HepG2 (cell line): ENCODE results near the gene CEP128. TPM values are rescaled to one million over a fixed set of nuclear protein-coding genes. Genes with fewer than 3 reads are reported as not detected.

ENCODE experiments used
- AKAP8 ChIP-seq: sonication (generic); formaldehyde crosslinking; IDR thresholded peaks from 2 replicates; pipeline ENCODE4 v1.5.1; 2020; ENCODE audit warnings: mild to moderate bottlenecking, missing genetic modification reagents
- ASH2L ChIP-seq: fragments of 300-600, 200-600 bp; sonication (generic); IDR thresholded peaks from 2 replicates; pipeline ENCODE4 v1.7.0; 2017; ENCODE audit warnings: low read depth, mild to moderate bottlenecking, moderate library complexity, mixed read lengths, low read length; ENCODE audit not compliant: insufficient read length
- CCDC6 ChIP-seq: sonication (generic); formaldehyde crosslinking; IDR thresholded peaks from 2 replicates; pipeline ENCODE4 v1.8.1; 2022; ENCODE audit warnings: mild to moderate bottlenecking, missing genetic modification reagents, moderate library complexity
- ETV6 ChIP-seq: sonication (generic); formaldehyde crosslinking; conservative IDR thresholded peaks from 2 replicates; pipeline ENCODE4 v1.4.0; 2020; ENCODE audit warnings: missing genetic modification reagents
- HDAC2 ChIP-seq: sonication (generic); formaldehyde crosslinking; IDR thresholded peaks from 2 replicates; pipeline ENCODE4 v1.4.0; 2020; ENCODE audit warnings: missing genetic modification reagents
- KDM3A ChIP-seq: IDR thresholded peaks from 2 replicates; pipeline ENCODE4 v1.6.1; 2018; ENCODE audit warnings: low read depth, missing compliant biosample characterization
- PITX1 ChIP-seq: sonication (generic); formaldehyde crosslinking; IDR thresholded peaks from 2 replicates; pipeline ENCODE4 v1.5.1; 2020; ENCODE audit warnings: mild to moderate bottlenecking, missing genetic modification reagents
- RXRA ChIP-seq: sonication (generic); formaldehyde crosslinking; IDR thresholded peaks from 2 replicates; pipeline ENCODE4 v1.5.1; 2020; ENCODE audit warnings: missing genetic modification reagents
- SP140L ChIP-seq: sonication (generic); formaldehyde crosslinking; IDR thresholded peaks from 2 replicates; pipeline ENCODE4 v1.4.0; 2020; ENCODE audit warnings: missing genetic modification reagents, borderline replicate concordance
- SRSF9 ChIP-seq: fragments of 200-400 bp; formaldehyde crosslinking; IDR thresholded peaks from 2 replicates; pipeline ENCODE4 v1.6.1; 2018; ENCODE audit warnings: borderline replicate concordance, mild to moderate bottlenecking, low read depth, low read length; ENCODE audit not compliant: insufficient read depth, poor library complexity, severe bottlenecking
- TCF7 ChIP-seq: sonication (generic); IDR thresholded peaks from 2 replicates; pipeline ENCODE4 v1.6.1; 2016; ENCODE audit warnings: antibody characterized with exemption, low read depth
- ZFP36 ChIP-seq: fragments of 150-350 bp; IDR thresholded peaks from 2 replicates; pipeline ENCODE4 v1.6.1; 2018; ENCODE audit warnings: borderline replicate concordance, low read length, low read depth; ENCODE audit not compliant: partially characterized antibody
- ZFYVE20 ChIP-seq: sonication (generic); formaldehyde crosslinking; IDR thresholded peaks from 2 replicates; pipeline ENCODE4 v1.8.0; 2023; ENCODE audit warnings: low read depth, mild to moderate bottlenecking, moderate library complexity, missing genetic modification reagents, borderline replicate concordance
- ZNF34 ChIP-seq: sonication (generic); formaldehyde crosslinking; IDR thresholded peaks from 2 replicates; pipeline ENCODE4 v1.4.0; 2020; ENCODE audit warnings: mild to moderate bottlenecking, missing genetic modification reagents, borderline replicate concordance
- ZNF367 ChIP-seq: sonication (generic); formaldehyde crosslinking; IDR thresholded peaks from 2 replicates; pipeline ENCODE4 v1.4.0; 2020; ENCODE audit warnings: missing genetic modification reagents, borderline replicate concordance
- ZNF512B ChIP-seq: sonication (generic); formaldehyde crosslinking; IDR thresholded peaks from 2 replicates; pipeline ENCODE4 v1.5.1; 2020; ENCODE audit warnings: missing genetic modification reagents, mild to moderate bottlenecking, borderline replicate concordance
- ZNF615 ChIP-seq: sonication (generic); formaldehyde crosslinking; IDR thresholded peaks from 2 replicates; pipeline ENCODE4 v1.5.0; 2020; ENCODE audit warnings: mild to moderate bottlenecking, missing genetic modification reagents, borderline replicate concordance
- ZNF616 ChIP-seq: sonication (generic); formaldehyde crosslinking; IDR thresholded peaks from 2 replicates; pipeline ENCODE4 v1.5.0; 2020; ENCODE audit warnings: low read depth, mild to moderate bottlenecking, missing genetic modification reagents
- ZNF83 ChIP-seq: sonication (generic); formaldehyde crosslinking; IDR thresholded peaks from 2 replicates; pipeline ENCODE4 v1.4.0; 2020; ENCODE audit warnings: missing genetic modification reagents, mild to moderate bottlenecking, borderline replicate concordance
- polyA plus RNA-seq, 8 experiments: library from polyadenylated mRNA; depleted of rRNA in 3 of 8; stranded (reverse) in 7 of 8; unstranded in 1 of 8; fragments of >200 nt; fragmentation: Illumina TruSeq in 4 of 8; extraction: Trizol in 4 of 8; gene quantifications; 2 replicates each; pipeline versions ENCODE4 v1.2.1 to v1.2.3, GENCODE V29; 2011 to 2016; ENCODE audit warnings: low read depth in 4 of 8, missing spikeins in 1 of 8, mixed read lengths in 1 of 8; ENCODE audit not compliant: insufficient read depth in 1 of 8
- total RNA-seq, 5 experiments: library from RNA; depleted of rRNA; stranded (reverse); fragments of >200 nt; fragmentation: Illumina TruSeq; extraction: Trizol; gene quantifications; 2 replicates each; pipeline ENCODE4 v1.2.3, GENCODE V29; 2016; ENCODE audit warnings: low read depth in 1 of 5
- TF ChIP-seq, protein P1 (sequence below): sonication (generic); formaldehyde crosslinking; conservative IDR thresholded peaks from 2 replicates; pipeline ENCODE4 v1.4.0; 2020; ENCODE audit warnings: mild to moderate bottlenecking, missing genetic modification reagents, moderate library complexity
- TF ChIP-seq, protein P2 (sequence below): sonication (generic); formaldehyde crosslinking; IDR thresholded peaks from 2 replicates; pipeline ENCODE4 v1.8.1; 2023; ENCODE audit warnings: mild to moderate bottlenecking, missing genetic modification reagents

The CEP128 gene
- total and polyA plus RNA-seq, 2 of the 13 experiments (the other 11 are each of a cell fraction or from before 2014, with no cell fraction given): 1.3 to 7.5 TPM

- TF ChIP-seq ZNF512B (CRISPR knock-in tag) (peak; percentile 77; the same call in 1 of the 2 replicates), ZNF367 (no peak), ETV6 (CRISPR knock-in tag) (0 out of 2 replicates have a peak, but pooled peaks have one; percentile 52), SRSF9 (no peak), ZNF34 (CRISPR knock-in tag) (peak; percentile 42; the same call in 1 of the 2 replicates), KDM3A (CRISPR knock-in tag) (0 out of 2 replicates have a peak, but pooled peaks have one; percentile 52), ZFP36 (peak; percentile 85), ASH2L (peak; percentile 70), HDAC2 (peak; percentile 100), ZNF83 (CRISPR knock-in tag) (no peak), PITX1 (peak; percentile 100), ZNF616 (CRISPR knock-in tag) (no peak), ZNF615 (CRISPR knock-in tag) (peak; percentile 89), CCDC6 (peak; percentile 73; the same call in 1 of the 2 replicates), RXRA (peak; percentile 59; the same call in 1 of the 2 replicates), AKAP8 (CRISPR knock-in tag) (peak; percentile 92; the same call in 1 of the 2 replicates), TCF7 (peak; percentile 100), ZFYVE20 (CRISPR knock-in tag) (no peak), SP140L (no peak)
- TF ChIP-seq, protein P1, sequence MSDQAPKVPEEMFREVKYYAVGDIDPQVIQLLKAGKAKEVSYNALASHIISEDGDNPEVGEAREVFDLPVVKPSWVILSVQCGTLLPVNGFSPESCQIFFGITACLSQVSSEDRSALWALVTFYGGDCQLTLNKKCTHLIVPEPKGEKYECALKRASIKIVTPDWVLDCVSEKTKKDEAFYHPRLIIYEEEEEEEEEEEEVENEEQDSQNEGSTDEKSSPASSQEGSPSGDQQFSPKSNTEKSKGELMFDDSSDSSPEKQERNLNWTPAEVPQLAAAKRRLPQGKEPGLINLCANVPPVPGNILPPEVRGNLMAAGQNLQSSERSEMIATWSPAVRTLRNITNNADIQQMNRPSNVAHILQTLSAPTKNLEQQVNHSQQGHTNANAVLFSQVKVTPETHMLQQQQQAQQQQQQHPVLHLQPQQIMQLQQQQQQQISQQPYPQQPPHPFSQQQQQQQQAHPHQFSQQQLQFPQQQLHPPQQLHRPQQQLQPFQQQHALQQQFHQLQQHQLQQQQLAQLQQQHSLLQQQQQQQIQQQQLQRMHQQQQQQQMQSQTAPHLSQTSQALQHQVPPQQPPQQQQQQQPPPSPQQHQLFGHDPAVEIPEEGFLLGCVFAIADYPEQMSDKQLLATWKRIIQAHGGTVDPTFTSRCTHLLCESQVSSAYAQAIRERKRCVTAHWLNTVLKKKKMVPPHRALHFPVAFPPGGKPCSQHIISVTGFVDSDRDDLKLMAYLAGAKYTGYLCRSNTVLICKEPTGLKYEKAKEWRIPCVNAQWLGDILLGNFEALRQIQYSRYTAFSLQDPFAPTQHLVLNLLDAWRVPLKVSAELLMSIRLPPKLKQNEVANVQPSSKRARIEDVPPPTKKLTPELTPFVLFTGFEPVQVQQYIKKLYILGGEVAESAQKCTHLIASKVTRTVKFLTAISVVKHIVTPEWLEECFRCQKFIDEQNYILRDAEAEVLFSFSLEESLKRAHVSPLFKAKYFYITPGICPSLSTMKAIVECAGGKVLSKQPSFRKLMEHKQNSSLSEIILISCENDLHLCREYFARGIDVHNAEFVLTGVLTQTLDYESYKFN: peak; percentile 91
- TF ChIP-seq, protein P2, sequence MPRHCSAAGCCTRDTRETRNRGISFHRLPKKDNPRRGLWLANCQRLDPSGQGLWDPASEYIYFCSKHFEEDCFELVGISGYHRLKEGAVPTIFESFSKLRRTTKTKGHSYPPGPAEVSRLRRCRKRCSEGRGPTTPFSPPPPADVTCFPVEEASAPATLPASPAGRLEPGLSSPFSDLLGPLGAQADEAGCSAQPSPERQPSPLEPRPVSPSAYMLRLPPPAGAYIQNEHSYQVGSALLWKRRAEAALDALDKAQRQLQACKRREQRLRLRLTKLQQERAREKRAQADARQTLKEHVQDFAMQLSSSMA (CRISPR knock-in tag): no peak
Measured at GRCh38 chr14:80468331-80469122, 473.0 kb downstream of the CEP128 start (continued).
